SK-N-SH treated with all-trans-retinoic acid at 6 μM for 48 hours (cell line): ENCODE data around the gene SCG3.

Source experiments
- ATAC-seq: fragments of 200-7000 bp; cut with Tn5 transposase; 3 replicates; pipeline ENCODE4 v1.9.1; 2020; ENCODE audit warnings: mild to moderate bottlenecking, moderate library complexity
- ARNTL ChIP-seq: fragments of 450-650 bp; formaldehyde crosslinking; IDR thresholded peaks from 2 replicates; pipeline ENCODE4 v1.5.0; 2020; ENCODE audit warnings: low read depth, mild to moderate bottlenecking, moderate library complexity, borderline replicate concordance
- BACH2 ChIP-seq: fragments of 250-450 bp; sonication (Bioruptor Pico); IDR thresholded peaks from 2 replicates; pipeline ENCODE4 v1.9.0; 2021; ENCODE audit warnings: mild to moderate bottlenecking, borderline replicate concordance
- CREB5 ChIP-seq: fragments of 250-450 bp; sonication (Bioruptor Pico); IDR thresholded peaks from 2 replicates; pipeline ENCODE4 v1.5.1; 2020; ENCODE audit warnings: low read depth, mild to moderate bottlenecking, moderate library complexity
- CSDC2 ChIP-seq: fragments of 250-450 bp; sonication (Bioruptor Pico); IDR thresholded peaks from 2 replicates; pipeline ENCODE4 v1.5.0; 2020; ENCODE audit warnings: mild to moderate bottlenecking, moderate library complexity
- ESRRG ChIP-seq: fragments of 250-450 bp; sonication (Bioruptor Pico); IDR thresholded peaks from 2 replicates; pipeline ENCODE4 v1.6.1; 2021; ENCODE audit warnings: mild to moderate bottlenecking
- GLIS3 ChIP-seq: fragments of 250-450 bp; sonication (Bioruptor Pico); IDR thresholded peaks from 2 replicates; pipeline ENCODE4 v1.5.0; 2020; ENCODE audit warnings: mild to moderate bottlenecking, moderate library complexity
- ISL1 ChIP-seq: fragments of 250-450 bp; sonication (Bioruptor Pico); IDR thresholded peaks from 2 replicates; pipeline ENCODE4 v2.1.2; 2022; ENCODE audit warnings: mild to moderate bottlenecking, moderate library complexity
- OSR1 ChIP-seq: fragments of 250-450 bp; sonication (Bioruptor Pico); IDR thresholded peaks from 2 replicates; pipeline ENCODE4 v1.8.0; 2022; ENCODE audit warnings: moderate library complexity, mild to moderate bottlenecking, inconsistent platforms
- PPARA ChIP-seq: fragments of 250-450 bp; sonication (Bioruptor Pico); IDR thresholded peaks from 2 replicates; pipeline ENCODE4 v1.5.0; 2020; ENCODE audit warnings: mild to moderate bottlenecking, borderline replicate concordance
- SNAI2 ChIP-seq: fragments of 250-450 bp; sonication (Bioruptor Pico); IDR thresholded peaks from 2 replicates; pipeline ENCODE4 v1.5.0; 2020; ENCODE audit warnings: mild to moderate bottlenecking, moderate library complexity
- TCF4 ChIP-seq: fragments of 250-450 bp; sonication (Bioruptor Pico); IDR thresholded peaks from 2 replicates; pipeline ENCODE4 v1.8.0; 2021; ENCODE audit warnings: mild to moderate bottlenecking, moderate library complexity, borderline replicate concordance
- TOX ChIP-seq: fragments of 250-450 bp; sonication (Bioruptor Pico); IDR thresholded peaks from 2 replicates; pipeline ENCODE4 v1.8.0; 2021; ENCODE audit warnings: mild to moderate bottlenecking, moderate library complexity, borderline replicate concordance
- ZC3H10 ChIP-seq: fragments of 250-450 bp; sonication (Bioruptor Pico); IDR thresholded peaks from 2 replicates; pipeline ENCODE4 v1.5.1; 2021; ENCODE audit warnings: mild to moderate bottlenecking, moderate library complexity
- ZFP3 ChIP-seq: fragments of 250-450 bp; sonication (Bioruptor Pico); IDR thresholded peaks from 2 replicates; pipeline ENCODE4 v1.5.0; 2020; ENCODE audit warnings: mild to moderate bottlenecking, moderate library complexity
- ZFP30 ChIP-seq: fragments of 450-650 bp; formaldehyde crosslinking; IDR thresholded peaks from 2 replicates; pipeline ENCODE4 v1.5.0; 2022; ENCODE audit warnings: mild to moderate bottlenecking, moderate library complexity
- ZNF565 ChIP-seq: fragments of 450-650 bp; formaldehyde crosslinking; conservative IDR thresholded peaks from 2 replicates; pipeline ENCODE4 v1.5.0; 2020; ENCODE audit warnings: low read depth, mild to moderate bottlenecking, moderate library complexity
- ZNF70 ChIP-seq: fragments of 450-650 bp; formaldehyde crosslinking; IDR thresholded peaks from 2 replicates; pipeline ENCODE4 v1.5.0; 2020; ENCODE audit warnings: mild to moderate bottlenecking, moderate library complexity
- ZNF8 ChIP-seq: fragments of 450-650 bp; formaldehyde crosslinking; IDR thresholded peaks from 2 replicates; pipeline ENCODE4 v1.5.0; 2020; ENCODE audit warnings: mild to moderate bottlenecking, moderate library complexity
- TF ChIP-seq, protein P1 (sequence below): fragments of 250-450 bp; sonication (Bioruptor Pico); IDR thresholded peaks from 2 replicates; pipeline ENCODE4 v1.8.0; 2021; ENCODE audit warnings: low read depth, mild to moderate bottlenecking, moderate library complexity, borderline replicate concordance
- TF ChIP-seq, protein P2 (sequence below): fragments of 250-450 bp; sonication (Bioruptor Pico); IDR thresholded peaks from 2 replicates; pipeline ENCODE4 v1.5.0; 2020; ENCODE audit warnings: mild to moderate bottlenecking, moderate library complexity
- TF ChIP-seq, protein P3 (sequence below): fragments of 250-450 bp; sonication (Bioruptor Pico); IDR thresholded peaks from 2 replicates; pipeline ENCODE4 v1.5.1; 2021; ENCODE audit warnings: mild to moderate bottlenecking, moderate library complexity

The SCG3 gene

DNA sequence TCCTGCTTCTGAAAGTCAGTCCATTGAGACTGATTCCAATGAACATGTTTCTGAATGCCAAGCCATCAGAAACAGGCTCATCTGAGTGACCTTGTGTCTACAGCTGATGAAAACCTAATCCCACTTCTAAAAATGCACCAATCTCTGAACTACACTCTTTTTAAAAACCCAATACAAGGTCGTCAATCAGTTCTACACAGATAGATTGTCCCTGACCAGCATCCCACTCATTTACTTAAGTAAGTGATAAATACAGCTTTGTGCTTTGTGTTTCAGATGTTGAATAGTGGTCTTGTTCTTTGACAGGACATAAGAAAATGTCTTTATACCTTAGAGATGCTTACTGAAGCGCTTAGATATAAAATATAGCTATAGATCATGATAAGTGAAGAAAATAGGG lies 20.2 kb upstream of the SCG3 start:
- TF ChIP-seq, protein P1, sequence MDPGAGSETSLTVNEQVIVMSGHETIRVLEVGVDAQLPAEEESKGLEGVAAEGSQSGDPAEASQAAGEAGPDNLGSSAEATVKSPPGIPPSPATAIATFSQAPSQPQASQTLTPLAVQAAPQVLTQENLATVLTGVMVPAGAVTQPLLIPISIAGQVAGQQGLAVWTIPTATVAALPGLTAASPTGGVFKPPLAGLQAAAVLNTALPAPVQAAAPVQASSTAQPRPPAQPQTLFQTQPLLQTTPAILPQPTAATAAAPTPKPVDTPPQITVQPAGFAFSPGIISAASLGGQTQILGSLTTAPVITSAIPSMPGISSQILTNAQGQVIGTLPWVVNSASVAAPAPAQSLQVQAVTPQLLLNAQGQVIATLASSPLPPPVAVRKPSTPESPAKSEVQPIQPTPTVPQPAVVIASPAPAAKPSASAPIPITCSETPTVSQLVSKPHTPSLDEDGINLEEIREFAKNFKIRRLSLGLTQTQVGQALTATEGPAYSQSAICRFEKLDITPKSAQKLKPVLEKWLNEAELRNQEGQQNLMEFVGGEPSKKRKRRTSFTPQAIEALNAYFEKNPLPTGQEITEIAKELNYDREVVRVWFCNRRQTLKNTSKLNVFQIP = no peak
- TF ChIP-seq ZNF565 (CRISPR knock-in tag) (no peak), BACH2 (no peak), OSR1 (CRISPR knock-in tag) (no peak), PPARA (CRISPR knock-in tag) (no peak), TCF4 (CRISPR knock-in tag) (no peak), ISL1 (CRISPR knock-in tag) (no peak), SNAI2 (no peak), ESRRG (CRISPR knock-in tag) (no peak), ZNF8 (no peak), ARNTL (CRISPR knock-in tag) (no peak), ZC3H10 (no peak), CREB5 (CRISPR knock-in tag) (no peak), ZFP3 (no peak), ZFP30 (no peak)
- TF ChIP-seq, protein P2, sequence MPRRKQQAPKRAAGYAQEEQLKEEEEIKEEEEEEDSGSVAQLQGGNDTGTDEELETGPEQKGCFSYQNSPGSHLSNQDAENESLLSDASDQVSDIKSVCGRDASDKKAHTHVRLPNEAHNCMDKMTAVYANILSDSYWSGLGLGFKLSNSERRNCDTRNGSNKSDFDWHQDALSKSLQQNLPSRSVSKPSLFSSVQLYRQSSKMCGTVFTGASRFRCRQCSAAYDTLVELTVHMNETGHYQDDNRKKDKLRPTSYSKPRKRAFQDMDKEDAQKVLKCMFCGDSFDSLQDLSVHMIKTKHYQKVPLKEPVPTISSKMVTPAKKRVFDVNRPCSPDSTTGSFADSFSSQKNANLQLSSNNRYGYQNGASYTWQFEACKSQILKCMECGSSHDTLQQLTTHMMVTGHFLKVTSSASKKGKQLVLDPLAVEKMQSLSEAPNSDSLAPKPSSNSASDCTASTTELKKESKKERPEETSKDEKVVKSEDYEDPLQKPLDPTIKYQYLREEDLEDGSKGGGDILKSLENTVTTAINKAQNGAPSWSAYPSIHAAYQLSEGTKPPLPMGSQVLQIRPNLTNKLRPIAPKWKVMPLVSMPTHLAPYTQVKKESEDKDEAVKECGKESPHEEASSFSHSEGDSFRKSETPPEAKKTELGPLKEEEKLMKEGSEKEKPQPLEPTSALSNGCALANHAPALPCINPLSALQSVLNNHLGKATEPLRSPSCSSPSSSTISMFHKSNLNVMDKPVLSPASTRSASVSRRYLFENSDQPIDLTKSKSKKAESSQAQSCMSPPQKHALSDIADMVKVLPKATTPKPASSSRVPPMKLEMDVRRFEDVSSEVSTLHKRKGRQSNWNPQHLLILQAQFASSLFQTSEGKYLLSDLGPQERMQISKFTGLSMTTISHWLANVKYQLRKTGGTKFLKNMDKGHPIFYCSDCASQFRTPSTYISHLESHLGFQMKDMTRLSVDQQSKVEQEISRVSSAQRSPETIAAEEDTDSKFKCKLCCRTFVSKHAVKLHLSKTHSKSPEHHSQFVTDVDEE (CRISPR knock-in tag) = no peak
- TF ChIP-seq, protein P3, sequence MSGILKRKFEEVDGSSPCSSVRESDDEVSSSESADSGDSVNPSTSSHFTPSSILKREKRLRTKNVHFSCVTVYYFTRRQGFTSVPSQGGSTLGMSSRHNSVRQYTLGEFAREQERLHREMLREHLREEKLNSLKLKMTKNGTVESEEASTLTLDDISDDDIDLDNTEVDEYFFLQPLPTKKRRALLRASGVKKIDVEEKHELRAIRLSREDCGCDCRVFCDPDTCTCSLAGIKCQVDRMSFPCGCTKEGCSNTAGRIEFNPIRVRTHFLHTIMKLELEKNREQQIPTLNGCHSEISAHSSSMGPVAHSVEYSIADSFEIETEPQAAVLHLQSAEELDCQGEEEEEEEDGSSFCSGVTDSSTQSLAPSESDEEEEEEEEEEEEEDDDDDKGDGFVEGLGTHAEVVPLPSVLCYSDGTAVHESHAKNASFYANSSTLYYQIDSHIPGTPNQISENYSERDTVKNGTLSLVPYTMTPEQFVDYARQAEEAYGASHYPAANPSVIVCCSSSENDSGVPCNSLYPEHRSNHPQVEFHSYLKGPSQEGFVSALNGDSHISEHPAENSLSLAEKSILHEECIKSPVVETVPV (CRISPR knock-in tag) = no peak
- ATAC-seq = no peak

DNA sequence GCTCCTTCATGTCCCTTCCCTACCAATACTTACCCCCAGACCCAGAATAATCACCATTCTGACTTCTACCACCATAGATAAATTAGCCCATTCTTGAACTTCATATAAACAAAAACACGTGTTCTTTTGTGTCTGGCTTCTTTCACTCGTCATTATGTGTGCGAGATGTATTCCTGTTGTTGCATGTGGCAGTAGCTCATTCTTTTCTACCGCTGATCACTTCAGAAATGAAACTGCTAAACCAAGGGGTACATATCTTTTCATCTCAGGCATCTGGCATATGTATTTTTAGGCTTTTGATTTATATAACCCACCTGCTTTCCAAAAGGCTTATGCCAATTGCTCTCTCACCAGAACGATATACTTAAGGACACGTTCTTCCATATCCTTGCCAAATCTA lies 13.8 kb upstream of the SCG3 start:
- TF ChIP-seq TOX = no peak
- TF ChIP-seq, protein P1 = no peak
- TF ChIP-seq ESRRG (CRISPR knock-in tag) = no peak
- TF ChIP-seq GLIS3 (CRISPR knock-in tag) = no peak
- TF ChIP-seq SNAI2 = no peak
- TF ChIP-seq ISL1 (CRISPR knock-in tag) = no peak
- TF ChIP-seq OSR1 (CRISPR knock-in tag) = no peak
- TF ChIP-seq ZFP30 = no peak
- TF ChIP-seq ZFP3 = no peak
- peak; percentile 30; the same call in 1 of the 2 replicates for TF ChIP-seq TCF4 (CRISPR knock-in tag)
- no peak for TF ChIP-seq ARNTL (CRISPR knock-in tag)
- TF ChIP-seq CREB5 (CRISPR knock-in tag) = no peak
- TF ChIP-seq ZNF8 = no peak
- TF ChIP-seq PPARA (CRISPR knock-in tag) = no peak
- no peak for TF ChIP-seq CSDC2
- TF ChIP-seq ZNF70 (CRISPR knock-in tag) = no peak
- TF ChIP-seq, protein P2 (CRISPR knock-in tag) = peak; percentile 56; the same call in 1 of the 2 replicates
- no peak for TF ChIP-seq ZC3H10
- peak; percentile 51; the same call in 1 of the 3 replicates for ATAC-seq
